H9 (cell line): Measurements from ENCODE around the gene CLDN12. TPM values are rescaled to one million over a fixed set of nuclear protein-coding genes. Genes with fewer than 3 reads are reported as not detected.

Experiments used
- DNase-seq: peaks from one replicate; pipeline ENCODE4 v3.0.0-alpha.2; 2017
- H2AFZ ChIP-seq: one replicate; pipeline ENCODE4 v1.6.1; 2013; ENCODE audit warnings: mild to moderate bottlenecking, low read length, control low read depth, moderate library complexity
- H2AK5ac ChIP-seq: 2 replicates; pipeline ENCODE4 v1.6.1; 2013; ENCODE audit warnings: low read length, control low read depth, mixed read lengths; ENCODE audit not compliant: insufficient read length
- H2BK120ac ChIP-seq: one replicate; pipeline ENCODE4 v1.6.1; 2013; ENCODE audit warnings: low read depth, mild to moderate bottlenecking, low read length, control low read depth, inconsistent platforms; ENCODE audit not compliant: poor library complexity, severe bottlenecking
- H2BK12ac ChIP-seq: 2 replicates; pipeline ENCODE4 v1.6.1; 2013; ENCODE audit warnings: low read length, control low read depth, mixed read lengths, low read depth; ENCODE audit not compliant: insufficient read length
- H2BK15ac ChIP-seq: 2 replicates; pipeline ENCODE4 v1.6.1; 2013; ENCODE audit warnings: low read depth, low read length, control low read depth
- H2BK20ac ChIP-seq: one replicate; pipeline ENCODE4 v1.6.1; 2013; ENCODE audit warnings: low read depth, mild to moderate bottlenecking, low read length, control low read depth, inconsistent platforms; ENCODE audit not compliant: poor library complexity, severe bottlenecking
- H2BK5ac ChIP-seq: 2 replicates; pipeline ENCODE4 v1.6.1; 2013; ENCODE audit warnings: low read length, control low read depth, mixed read lengths; ENCODE audit not compliant: insufficient read length
- H3K14ac ChIP-seq: 2 replicates; pipeline ENCODE4 v1.6.1; 2013; ENCODE audit warnings: low read length, control low read depth; ENCODE audit not compliant: insufficient read depth
- H3K18ac ChIP-seq: 2 replicates; pipeline ENCODE4 v1.6.1; 2013; ENCODE audit warnings: low read depth, mild to moderate bottlenecking, mixed read lengths, low read length, control low read depth; ENCODE audit not compliant: insufficient read length
- H3K23ac ChIP-seq: 2 replicates; pipeline ENCODE4 v1.6.1; 2013; ENCODE audit warnings: low read length, control low read depth, mixed read lengths, low read depth; ENCODE audit not compliant: insufficient read length
- H3K23me2 ChIP-seq: 2 replicates; pipeline ENCODE4 v1.6.1; 2013; ENCODE audit warnings: low read depth, mild to moderate bottlenecking, mixed read lengths, low read length, control low read depth; ENCODE audit not compliant: insufficient read length, poor library complexity, severe bottlenecking
- H3K27ac ChIP-seq: 2 replicates; pipeline ENCODE4 v1.5.1; 2013; ENCODE audit warnings: low read length, control low read depth, mixed read lengths, low read depth; ENCODE audit not compliant: insufficient read length
- H3K27me3 ChIP-seq: 2 replicates; pipeline ENCODE4 v1.6.1; 2013; ENCODE audit warnings: low read length, control low read depth, inconsistent platforms; ENCODE audit not compliant: insufficient read depth
- H3K4ac ChIP-seq: 2 replicates; pipeline ENCODE4 v1.6.1; 2013; ENCODE audit warnings: low read depth, mild to moderate bottlenecking, control low read depth, inconsistent platforms, low read length, moderate library complexity
- H3K4me1 ChIP-seq: 2 replicates; pipeline ENCODE4 v1.6.1; 2013; ENCODE audit warnings: low read length, control low read depth, inconsistent platforms; ENCODE audit not compliant: insufficient read depth
- H3K4me2 ChIP-seq: 2 replicates; pipeline ENCODE4 v1.6.1; 2013; ENCODE audit warnings: low read length, control low read depth, mixed read lengths; ENCODE audit not compliant: insufficient read length, insufficient read depth
- H3K56ac ChIP-seq: 2 replicates; pipeline ENCODE4 v1.6.1; 2013; ENCODE audit warnings: low read depth, mild to moderate bottlenecking, mixed read lengths, low read length, control low read depth; ENCODE audit not compliant: insufficient read length
- H3K79me1 ChIP-seq: 2 replicates; pipeline ENCODE4 v1.6.1; 2013; ENCODE audit warnings: low read depth, mild to moderate bottlenecking, moderate library complexity, low read length, control low read depth, inconsistent platforms; ENCODE audit not compliant: insufficient read depth, poor library complexity, severe bottlenecking
- H3K79me2 ChIP-seq: 2 replicates; pipeline ENCODE4 v1.6.1; 2013; ENCODE audit warnings: low read length, control low read depth, inconsistent platforms; ENCODE audit not compliant: insufficient read depth
- H3K9ac ChIP-seq: 2 replicates; pipeline ENCODE4 v1.6.1; 2013; ENCODE audit warnings: low read length, control low read depth, mixed read lengths; ENCODE audit not compliant: insufficient read length; ENCODE audit errors: extremely low read depth
- H3K9me3 ChIP-seq: one replicate; pipeline ENCODE4 v1.6.1; 2013; ENCODE audit warnings: low read depth, low read length, inconsistent platforms; ENCODE audit not compliant: control insufficient read depth
- H3T11ph ChIP-seq: one replicate; pipeline ENCODE4 v1.6.1; 2013; ENCODE audit warnings: mild to moderate bottlenecking, low read length, control low read depth, inconsistent platforms
- H4K20me1 ChIP-seq: one replicate; pipeline ENCODE4 v1.6.1; 2013; ENCODE audit not compliant: control insufficient read depth, insufficient read length, insufficient read depth
- H4K5ac ChIP-seq: 2 replicates; pipeline ENCODE4 v1.6.1; 2013; ENCODE audit warnings: low read depth, mild to moderate bottlenecking, mixed read lengths, low read length, control low read depth; ENCODE audit not compliant: insufficient read length
- H4K8ac ChIP-seq: replicated peaks from 2 replicates; pipeline ENCODE4 v1.6.1; 2013; ENCODE audit warnings: low read length, control low read depth, mixed read lengths, low read depth; ENCODE audit not compliant: insufficient read length
- H4K91ac ChIP-seq: 2 replicates; pipeline ENCODE4 v1.6.1; 2013; ENCODE audit warnings: low read depth, mild to moderate bottlenecking, moderate library complexity, mixed read lengths, low read length, control low read depth; ENCODE audit not compliant: insufficient read length
- H3K27ac Mint-ChIP-seq, 3 experiments: 2 replicates in 2 of 3; 3 replicates in 1 of 3; pipeline ENCODE4 v1.8.0; 2020 to 2021; ENCODE audit warnings: mixed read lengths in 3 of 3, mild to moderate bottlenecking in 1 of 3, moderate library complexity in 1 of 3
- H3K27me3 Mint-ChIP-seq: 2 replicates; pipeline ENCODE4 v1.8.0; 2021; ENCODE audit warnings: low read depth, mild to moderate bottlenecking, moderate library complexity, mixed read lengths
- H3K36me3 Mint-ChIP-seq, 3 experiments: 2 replicates in 2 of 3; 3 replicates in 1 of 3; pipeline ENCODE4 v1.8.0; 2020 to 2021; ENCODE audit warnings: low read depth in 3 of 3, mixed read lengths in 3 of 3; ENCODE audit not compliant: insufficient read depth in 1 of 3
- H3K4me1 Mint-ChIP-seq, 2 experiments: 2 replicates each; pipeline ENCODE4 v1.8.0; 2020; ENCODE audit warnings: mixed read lengths in 2 of 2
- H3K4me3 Mint-ChIP-seq, 2 experiments: 2 replicates in 1 of 2; 3 replicates in 1 of 2; pipeline ENCODE4 v1.8.0; 2020 to 2021; ENCODE audit warnings: mild to moderate bottlenecking in 2 of 2, mixed read lengths in 2 of 2, moderate library complexity in 1 of 2
- H3K9me3 Mint-ChIP-seq, 2 experiments: 2 replicates in 1 of 2; 3 replicates in 1 of 2; pipeline ENCODE4 v1.8.0; 2020; ENCODE audit warnings: mild to moderate bottlenecking in 2 of 2, mixed read lengths in 2 of 2, moderate library complexity in 1 of 2
- CTCF ChIP-seq: fragments of 200-600 bp; sonication (generic); conservative IDR thresholded peaks from 3 replicates; pipeline ENCODE4 v1.8.0; 2021; ENCODE audit warnings: antibody characterized with exemption, mild to moderate bottlenecking
- total RNA-seq: library from RNA; stranded (reverse); gene quantifications from 2 replicates; pipeline ENCODE4 v1.2.1, GENCODE V29; 2021

CLDN12 gene
- total RNA-seq, 1 experiment from 2014 or later = 40.1 TPM

- H4K8ac ChIP-seq = no peak overlapping the region
- H4K91ac ChIP-seq = no peak overlapping the region
- no peak for DNase-seq
- no peak overlapping the region for H3K4me3 Mint-ChIP-seq
- no peak overlapping the region for H2BK120ac ChIP-seq
- no peaks in the 10 kb centered on the region for H4K20me1 ChIP-seq
- no peak overlapping the region for H3T11ph ChIP-seq
- peaks cover 7 to 9% of the 10 kb centered on the region in 2 experiments for H3K4me1 Mint-ChIP-seq
- no peak overlapping the region for H2AFZ ChIP-seq
- no peak overlapping the region for H4K5ac ChIP-seq
- no peaks in the 10 kb centered on the region for H3K36me3 Mint-ChIP-seq
- no peaks in the 10 kb centered on the region; the same call in 1 of the 2 replicates for H3K27me3 Mint-ChIP-seq
- H3K18ac ChIP-seq = no peak overlapping the region
- H2BK20ac ChIP-seq = no peak overlapping the region
- no peaks in the 10 kb centered on the region for H3K79me2 ChIP-seq
- no peak overlapping the region for H3K4ac ChIP-seq
- no peaks in the 10 kb centered on the region for H3K79me1 ChIP-seq
- H2BK15ac ChIP-seq = no peak overlapping the region
- H2AK5ac ChIP-seq = no peak overlapping the region
- H3K27ac ChIP-seq = no peak overlapping the region
- no peaks in the 10 kb centered on the region for H3K9me3 Mint-ChIP-seq
- no peak overlapping the region for H2BK12ac ChIP-seq
- no peak overlapping the region for H3K14ac ChIP-seq
- no peak overlapping the region for H3K4me2 ChIP-seq
- H3K4me1 ChIP-seq = no peaks in the 10 kb centered on the region
- no peaks in the 10 kb centered on the region for H3K27me3 ChIP-seq
- no peak overlapping the region for H3K23ac ChIP-seq
- no peak overlapping the region for H3K9ac ChIP-seq
- H3K27ac Mint-ChIP-seq = no peak overlapping the region
- no peaks in the 10 kb centered on the region for H3K9me3 ChIP-seq
- H2BK5ac ChIP-seq = no peak overlapping the region
- no peak for TF ChIP-seq CTCF
- no peak overlapping the region for H3K56ac ChIP-seq
- no peaks in the 10 kb centered on the region for H3K23me2 ChIP-seq
These were observed 50.1 kb downstream of the CLDN12 start for GRCh38 chr7:90453259-90453891.
